ENCODE data around the gene CTXN3.
"Not testable (repeated sequence)": the region's sequence is repeated elsewhere in the genome, so short reads cannot be mapped to it uniquely, and the experiment has no call there.

CTXN3 gene

DNA sequence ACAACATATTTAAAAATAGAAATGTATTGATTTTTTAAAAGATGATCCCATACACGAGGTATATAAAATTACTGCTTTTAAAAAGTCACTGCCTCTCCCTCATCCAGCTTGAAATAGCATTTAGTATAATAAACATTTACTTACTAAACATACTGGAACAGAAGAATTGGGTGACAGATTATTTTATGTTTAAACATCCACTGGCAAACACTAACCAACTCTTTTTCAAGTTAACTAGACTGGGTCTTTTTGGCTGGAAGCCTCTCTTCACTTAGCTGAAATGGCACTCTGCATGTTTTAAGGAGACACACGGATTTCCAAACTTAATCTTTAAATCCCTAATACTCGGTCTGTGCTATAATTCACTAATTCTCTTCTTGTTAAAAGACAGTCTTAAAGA lies 19.0 kb downstream of the CTXN3 start:
- TF ChIP-seq CTCF (IDR thresholded peaks at IDR 0.05; ENCODE audit: low read length) (no peak), EZH2 (IDR thresholded peaks at IDR 0.05; ENCODE audit: borderline replicate concordance, low read length) (no peak)
- H3K27me3 ChIP-seq (ENCODE audit: insufficient read depth, low read length), result no peaks in the 10 kb centered on the region
- H3K4me2 ChIP-seq (ENCODE audit: low read length), result no peak overlapping the region
- H3K79me2 ChIP-seq (ENCODE audit: insufficient read depth, low read length), result no peaks in the 10 kb centered on the region
- no peaks in the 10 kb centered on the region for H3K9me2 ChIP-seq (ENCODE audit: low read depth, low read length)
- H3K4me3 ChIP-seq (ENCODE audit: low read depth, low read length, poor library complexity, severe bottlenecking), result no peak overlapping the region
- no peaks in the 10 kb centered on the region for H3F3A ChIP-seq (ENCODE audit: insufficient read depth, low read length)
- H3K9me3 ChIP-seq (ENCODE audit: low read length), result no peaks in the 10 kb centered on the region
- H3K36me3 ChIP-seq (ENCODE audit: insufficient read depth, low read length), result no peaks in the 10 kb centered on the region
- peaks cover 3% of the 10 kb centered on the region for H3K4me1 ChIP-seq (ENCODE audit: insufficient read depth, low read length, severe bottlenecking)
- no peak overlapping the region for H3K9ac ChIP-seq (ENCODE audit: low read length)
- no peak overlapping the region for H3K27ac ChIP-seq (ENCODE audit: low read depth, low read length, poor library complexity, severe bottlenecking)
- H2AFZ ChIP-seq (ENCODE audit: low read length), result peak overlapping the region; percentile 56; the same call in 1 of the 2 replicates
- no peaks in the 10 kb centered on the region for H4K20me1 ChIP-seq (ENCODE audit: insufficient read depth, low read length)

GRCh38 chr5:127671218-127671617 lies 22.3 kb downstream of the CTXN3 start:
- H3K79me2 ChIP-seq (ENCODE audit: insufficient read depth, low read length), result no peaks in the 10 kb centered on the region
- H3K4me3 ChIP-seq (ENCODE audit: low read depth, low read length, poor library complexity, severe bottlenecking), result no peak overlapping the region
- H3K4me1 ChIP-seq (ENCODE audit: insufficient read depth, low read length, severe bottlenecking), result no peaks in the 10 kb centered on the region
- H3K36me3 ChIP-seq (ENCODE audit: insufficient read depth, low read length), result no peaks in the 10 kb centered on the region
- no peaks in the 10 kb centered on the region for H3F3A ChIP-seq (ENCODE audit: insufficient read depth, low read length)
- H2AFZ ChIP-seq (ENCODE audit: low read length), result no peak overlapping the region
- no peaks in the 10 kb centered on the region for H3K9me2 ChIP-seq (ENCODE audit: low read depth, low read length)
- no peak for TF ChIP-seq EZH2 (IDR thresholded peaks at IDR 0.05; ENCODE audit: borderline replicate concordance, low read length)
- no peak for TF ChIP-seq CTCF (IDR thresholded peaks at IDR 0.05; ENCODE audit: low read length)
- no peaks in the 10 kb centered on the region for H3K27me3 ChIP-seq (ENCODE audit: insufficient read depth, low read length)
- no peak overlapping the region for H3K9ac ChIP-seq (ENCODE audit: low read length)
- H3K9me3 ChIP-seq (ENCODE audit: low read length), result no peaks in the 10 kb centered on the region
- no peak overlapping the region for H3K4me2 ChIP-seq (ENCODE audit: low read length)
- H4K20me1 ChIP-seq (ENCODE audit: insufficient read depth, low read length), result no peaks in the 10 kb centered on the region
- no peak overlapping the region for H3K27ac ChIP-seq (ENCODE audit: low read depth, low read length, poor library complexity, severe bottlenecking)

- Histone ChIP-seq H3K36me3 (ENCODE audit: insufficient read depth, low read length) (no peaks in the 10 kb centered on the region), H3K4me1 (ENCODE audit: insufficient read depth, low read length, severe bottlenecking) (no peaks in the 10 kb centered on the region), H3K27me3 (ENCODE audit: insufficient read depth, low read length) (no peaks in the 10 kb centered on the region), H3K9me3 (ENCODE audit: low read length) (no peaks in the 10 kb centered on the region), H3K27ac (ENCODE audit: low read depth, low read length, poor library complexity, severe bottlenecking) (no peak overlapping the region), H4K20me1 (ENCODE audit: insufficient read depth, low read length) (no peaks in the 10 kb centered on the region), H3K4me2 (ENCODE audit: low read length) (no peak overlapping the region), H3K4me3 (ENCODE audit: low read depth, low read length, poor library complexity, severe bottlenecking) (no peak overlapping the region), H2AFZ (ENCODE audit: low read length) (no peak overlapping the region), H3K79me2 (ENCODE audit: insufficient read depth, low read length) (no peaks in the 10 kb centered on the region), H3K9me2 (ENCODE audit: low read depth, low read length) (no peaks in the 10 kb centered on the region), H3K9ac (ENCODE audit: low read length) (no peak overlapping the region), H3F3A (ENCODE audit: insufficient read depth, low read length) (no peaks in the 10 kb centered on the region)
- TF ChIP-seq CTCF (IDR thresholded peaks at IDR 0.05; ENCODE audit: low read length) (no peak), EZH2 (IDR thresholded peaks at IDR 0.05; ENCODE audit: borderline replicate concordance, low read length) (no peak)
These were observed 24.4 kb downstream of the CTXN3 start for GRCh38 chr5:127673117-127673800.

DNA sequence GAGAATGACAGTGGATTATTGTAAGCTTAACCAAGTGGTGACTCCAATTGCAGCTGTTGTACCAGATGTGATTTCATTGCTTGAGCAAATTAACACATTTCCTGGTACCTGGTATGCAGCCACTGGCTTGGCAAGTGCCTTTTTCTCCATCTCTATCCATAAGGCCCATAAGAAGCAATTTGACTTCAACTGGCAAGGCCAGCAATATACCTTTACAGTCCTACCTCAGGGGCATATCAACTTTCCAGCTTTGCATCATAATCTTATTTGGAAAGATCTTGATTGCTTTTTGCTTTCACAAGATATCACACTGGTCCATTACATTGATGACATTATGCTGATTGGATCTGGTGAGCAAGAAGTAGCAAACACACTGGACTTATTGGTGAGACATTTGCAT lies 28.1 kb downstream of the CTXN3 start:
- not testable (repeated sequence) for H3K79me2 ChIP-seq (ENCODE audit: insufficient read depth, low read length); H3K27me3 ChIP-seq (ENCODE audit: insufficient read depth, low read length); H3K4me2 ChIP-seq (ENCODE audit: low read length); H3K9me2 ChIP-seq (ENCODE audit: low read depth, low read length); H3K9me3 ChIP-seq (ENCODE audit: low read length); H3K36me3 ChIP-seq (ENCODE audit: insufficient read depth, low read length); H3K9ac ChIP-seq (ENCODE audit: low read length); H3K4me1 ChIP-seq (ENCODE audit: insufficient read depth, low read length, severe bottlenecking); H4K20me1 ChIP-seq (ENCODE audit: insufficient read depth, low read length); H3K27ac ChIP-seq (ENCODE audit: low read depth, low read length, poor library complexity, severe bottlenecking); H3F3A ChIP-seq (ENCODE audit: insufficient read depth, low read length); H3K4me3 ChIP-seq (ENCODE audit: low read depth, low read length, poor library complexity, severe bottlenecking); H2AFZ ChIP-seq (ENCODE audit: low read length)

- H3K4me3 ChIP-seq (ENCODE audit: low read depth, low read length, poor library complexity, severe bottlenecking); H3K27me3 ChIP-seq (ENCODE audit: insufficient read depth, low read length); H3K9me2 ChIP-seq (ENCODE audit: low read depth, low read length); H3K4me2 ChIP-seq (ENCODE audit: low read length); H3K79me2 ChIP-seq (ENCODE audit: insufficient read depth, low read length); H3F3A ChIP-seq (ENCODE audit: insufficient read depth, low read length); H3K36me3 ChIP-seq (ENCODE audit: insufficient read depth, low read length); H3K4me1 ChIP-seq (ENCODE audit: insufficient read depth, low read length, severe bottlenecking); H3K27ac ChIP-seq (ENCODE audit: low read depth, low read length, poor library complexity, severe bottlenecking); H4K20me1 ChIP-seq (ENCODE audit: insufficient read depth, low read length); H3K9ac ChIP-seq (ENCODE audit: low read length); H2AFZ ChIP-seq (ENCODE audit: low read length); H3K9me3 ChIP-seq (ENCODE audit: low read length): not testable (repeated sequence)
These were observed 30.9 kb downstream of the CTXN3 start for GRCh38 chr5:127679691-127680330.
